D721Med (cell line): ENCODE results near the gene MCL1.

Experiments
- DNase-seq: peaks from one replicate; pipeline ENCODE4 v3.0.0; 2011; ENCODE audit warnings: low spot score; ENCODE audit not compliant: insufficient read length
- FAIRE-seq: peaks from 2 replicates; lab custom pipeline; 2011; peaks lifted over from hg19 to GRCh38; lab: Jason Lieb, UNC
- TF ChIP-seq, protein P1 (sequence below): IDR thresholded peaks from 2 replicates; pipeline ENCODE4 v1.5.1; 2012; ENCODE audit warnings: mild to moderate bottlenecking, control low read depth; ENCODE audit not compliant: insufficient read depth; ENCODE audit errors: missing control alignments

MCL1 gene

DNA sequence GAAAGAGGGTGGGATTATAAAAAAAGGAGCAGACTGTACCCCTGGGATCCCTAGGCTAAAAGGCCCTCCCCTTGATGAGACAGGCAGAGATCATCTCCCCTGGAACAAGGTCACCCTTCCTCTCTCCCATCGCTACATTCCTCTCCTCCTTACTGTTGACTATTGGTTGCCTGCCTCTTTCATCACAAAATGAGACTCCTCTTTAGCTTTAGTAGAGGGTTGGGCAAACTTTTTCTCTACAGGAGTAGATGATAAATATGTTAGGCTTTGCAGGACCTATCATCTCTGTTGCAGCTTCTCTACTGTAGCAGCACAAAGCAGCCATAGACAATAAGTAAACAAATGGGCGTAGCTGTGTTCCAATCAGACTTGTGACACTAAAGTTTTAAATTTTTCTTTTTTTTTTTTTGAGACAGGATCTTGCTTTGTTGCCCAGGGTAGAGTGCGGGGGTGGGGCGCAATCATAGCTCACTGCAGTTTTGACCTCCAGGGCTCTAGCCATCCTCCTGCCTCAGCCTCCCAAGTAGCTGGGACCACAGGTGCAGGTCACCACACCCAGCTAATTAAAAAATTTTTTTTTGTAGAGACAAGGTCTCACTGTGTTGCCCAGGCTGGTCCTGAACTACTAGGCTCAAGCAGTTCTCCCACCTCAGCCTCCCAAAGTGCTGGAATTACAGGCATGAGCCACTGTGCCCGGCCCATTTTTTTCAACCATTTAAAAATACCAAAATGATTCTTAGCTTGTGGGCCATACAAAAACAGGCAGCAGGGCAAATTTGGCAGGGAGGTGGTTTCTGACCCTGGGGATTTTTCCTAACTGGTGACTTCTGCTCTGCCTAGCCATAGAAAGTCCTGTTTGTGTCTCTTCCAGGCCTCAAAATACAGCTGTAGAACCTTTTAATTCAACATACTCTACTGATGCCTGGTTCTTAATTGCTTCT is 15.1 kb downstream of the MCL1 start:
- FAIRE-seq = no peak
- DNase-seq = no peak

GRCh38 chr1:150563340-150564038 is 15.9 kb downstream of the MCL1 start:
- no peak for DNase-seq
- TF ChIP-seq, protein P1, sequence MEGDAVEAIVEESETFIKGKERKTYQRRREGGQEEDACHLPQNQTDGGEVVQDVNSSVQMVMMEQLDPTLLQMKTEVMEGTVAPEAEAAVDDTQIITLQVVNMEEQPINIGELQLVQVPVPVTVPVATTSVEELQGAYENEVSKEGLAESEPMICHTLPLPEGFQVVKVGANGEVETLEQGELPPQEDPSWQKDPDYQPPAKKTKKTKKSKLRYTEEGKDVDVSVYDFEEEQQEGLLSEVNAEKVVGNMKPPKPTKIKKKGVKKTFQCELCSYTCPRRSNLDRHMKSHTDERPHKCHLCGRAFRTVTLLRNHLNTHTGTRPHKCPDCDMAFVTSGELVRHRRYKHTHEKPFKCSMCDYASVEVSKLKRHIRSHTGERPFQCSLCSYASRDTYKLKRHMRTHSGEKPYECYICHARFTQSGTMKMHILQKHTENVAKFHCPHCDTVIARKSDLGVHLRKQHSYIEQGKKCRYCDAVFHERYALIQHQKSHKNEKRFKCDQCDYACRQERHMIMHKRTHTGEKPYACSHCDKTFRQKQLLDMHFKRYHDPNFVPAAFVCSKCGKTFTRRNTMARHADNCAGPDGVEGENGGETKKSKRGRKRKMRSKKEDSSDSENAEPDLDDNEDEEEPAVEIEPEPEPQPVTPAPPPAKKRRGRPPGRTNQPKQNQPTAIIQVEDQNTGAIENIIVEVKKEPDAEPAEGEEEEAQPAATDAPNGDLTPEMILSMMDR = no peak
- no peak for FAIRE-seq

More for the DNA sequence above, 15.1 kb downstream of the MCL1 start:
- TF ChIP-seq, protein P1 = no peak

GRCh38 chr1:150562446-150563339 is 16.7 kb downstream of the MCL1 start:
- no peak for FAIRE-seq
- TF ChIP-seq, protein P1 = no peak
- no peak for DNase-seq

GRCh38 chr1:150561974-150562445 is 17.4 kb downstream of the MCL1 start:
- FAIRE-seq (no peak), DNase-seq (no peak)
- TF ChIP-seq, protein P1 = no peak

GRCh38 chr1:150561254-150561973 is 18.0 kb downstream of the MCL1 start:
- DNase-seq = no peak
- no peak for FAIRE-seq
- TF ChIP-seq, protein P1 = peak; percentile 10
